Epithelial cell of alveolus of lung (primary cell): ENCODE measurements around the gene C3. TPM values are rescaled to one million over a fixed set of nuclear protein-coding genes. Genes with fewer than 3 reads are reported as not detected.

Experiments
- total RNA-seq: library from RNA; depleted of rRNA; stranded (reverse); fragments of >200 nt; gene quantifications from 2 replicates; pipeline ENCODE4 v1.2.1, GENCODE V29; 2015

C3 gene
- 45.8 and 56.1 TPM in 2 replicates for total RNA-seq

DNA sequence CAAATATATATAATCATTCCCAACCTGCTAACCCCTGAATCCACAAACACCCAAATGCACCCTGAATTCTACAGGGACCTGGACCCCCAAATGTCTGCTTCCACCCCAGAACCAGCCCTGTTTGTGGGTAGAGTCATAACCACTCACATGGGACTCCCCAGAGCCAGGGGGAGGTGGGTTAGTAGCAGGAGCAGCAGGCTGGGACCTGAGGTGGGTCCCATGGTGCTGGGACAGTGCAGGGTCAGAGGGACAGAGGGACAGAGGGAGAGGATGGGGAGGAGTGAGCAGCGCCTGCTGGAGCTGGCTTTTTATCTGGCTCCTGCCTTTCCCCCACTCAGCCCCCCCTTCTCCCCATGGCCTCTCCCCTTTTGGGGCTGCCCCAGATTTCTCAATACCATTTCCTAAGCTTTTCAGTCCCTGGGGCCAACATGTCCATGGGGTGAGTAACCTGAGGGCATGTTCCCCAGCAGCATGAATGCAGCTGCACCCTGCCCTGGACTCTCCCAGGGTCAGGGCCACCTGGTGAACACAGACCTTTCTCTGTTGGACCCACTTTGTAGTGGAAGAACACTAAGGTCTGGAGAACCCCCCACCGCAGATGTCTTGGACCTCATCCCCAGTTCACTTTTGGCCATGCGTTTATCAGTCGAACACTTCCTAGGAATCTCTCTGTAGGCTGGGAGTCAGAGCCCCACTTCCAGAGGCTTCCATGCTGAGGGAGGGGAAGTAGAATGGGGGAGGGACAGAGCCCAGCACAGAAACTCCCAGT, at the start of gene C3:
Gene C3, minus strand, starts transcription at position 282 of the 769 bp plus-strand sequence. Its CDS starts 61 bp downstream, at position 221.

DNA sequence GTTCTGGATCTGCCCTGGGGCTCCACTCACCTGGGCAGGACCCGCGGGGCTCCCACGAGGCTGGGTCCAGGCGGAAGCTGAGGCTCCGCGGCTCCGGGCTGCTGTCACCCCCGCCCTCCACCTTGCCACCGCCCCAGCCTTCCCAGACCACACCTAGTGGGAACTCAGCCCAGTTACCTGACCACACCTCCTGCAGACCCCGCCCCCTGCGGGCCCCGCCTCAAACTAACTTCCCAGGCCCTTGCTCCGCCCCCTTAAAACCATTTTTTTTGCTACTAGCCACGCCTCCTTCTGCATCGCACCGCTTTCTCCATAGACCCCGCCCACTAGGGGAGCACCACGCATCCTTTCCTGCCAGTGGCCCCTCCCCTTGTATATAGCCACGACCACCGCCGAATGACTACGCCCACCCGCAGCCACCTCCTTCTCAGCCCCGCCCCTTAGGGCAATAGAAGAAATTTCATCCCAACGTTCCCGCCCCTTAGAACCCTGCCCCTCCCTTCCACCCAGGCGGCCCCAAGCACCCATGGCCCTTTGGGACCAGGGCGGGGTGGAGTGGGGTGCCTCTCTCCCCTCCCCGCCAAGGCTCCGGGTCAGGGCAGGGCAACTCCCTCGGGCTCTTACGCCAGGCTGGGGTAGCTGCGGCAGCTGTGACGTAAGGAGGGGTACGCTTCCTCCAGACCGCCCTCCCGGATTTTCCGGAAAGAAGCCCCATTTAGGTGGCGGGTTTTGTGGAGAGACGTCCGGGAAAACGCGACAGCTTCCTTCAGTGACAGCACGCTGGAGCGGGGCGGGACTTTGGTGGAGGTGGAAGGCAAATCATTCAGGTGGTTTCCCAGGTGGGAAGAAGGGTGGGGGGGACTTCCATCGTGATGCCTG, 47.1 kb upstream of the C3 start, which contains the start of gene SH2D3A:
Gene SH2D3A, minus strand, starts transcription at position 79 of the 879 bp plus-strand sequence. CDS start 3,687 bp downstream, outside the sequence.

DNA sequence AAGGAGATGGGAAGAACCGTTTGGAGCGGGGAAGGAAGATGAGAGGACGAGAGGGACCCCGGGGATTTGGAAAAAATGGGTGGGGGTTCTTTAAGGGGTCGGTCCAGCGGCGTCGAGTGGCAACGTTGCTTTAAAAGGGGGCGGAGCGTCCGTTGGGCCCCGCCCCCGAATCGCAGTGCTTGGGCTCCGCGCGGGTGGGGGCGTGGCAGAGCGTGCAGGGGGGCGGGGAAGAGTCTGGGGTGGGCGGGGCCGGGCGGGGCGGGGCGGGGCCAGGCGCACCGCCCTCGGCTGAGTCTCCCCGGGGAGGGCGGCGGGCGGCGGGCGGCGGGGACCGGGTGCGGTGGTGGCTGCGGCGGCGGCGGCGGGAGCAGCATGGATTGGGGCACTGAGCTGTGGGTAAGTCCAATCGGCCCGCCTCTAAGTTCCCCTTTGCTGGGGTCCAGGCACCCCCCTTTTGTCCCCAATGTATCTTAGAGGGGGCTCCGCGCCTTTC, 19.0 kb upstream of the C3 start, which contains the start of gene TRIP10:
Gene TRIP10, plus strand, starts transcription at position 291 of the 493 bp plus-strand sequence. Its CDS starts 82 bp downstream, at position 373.

DNA sequence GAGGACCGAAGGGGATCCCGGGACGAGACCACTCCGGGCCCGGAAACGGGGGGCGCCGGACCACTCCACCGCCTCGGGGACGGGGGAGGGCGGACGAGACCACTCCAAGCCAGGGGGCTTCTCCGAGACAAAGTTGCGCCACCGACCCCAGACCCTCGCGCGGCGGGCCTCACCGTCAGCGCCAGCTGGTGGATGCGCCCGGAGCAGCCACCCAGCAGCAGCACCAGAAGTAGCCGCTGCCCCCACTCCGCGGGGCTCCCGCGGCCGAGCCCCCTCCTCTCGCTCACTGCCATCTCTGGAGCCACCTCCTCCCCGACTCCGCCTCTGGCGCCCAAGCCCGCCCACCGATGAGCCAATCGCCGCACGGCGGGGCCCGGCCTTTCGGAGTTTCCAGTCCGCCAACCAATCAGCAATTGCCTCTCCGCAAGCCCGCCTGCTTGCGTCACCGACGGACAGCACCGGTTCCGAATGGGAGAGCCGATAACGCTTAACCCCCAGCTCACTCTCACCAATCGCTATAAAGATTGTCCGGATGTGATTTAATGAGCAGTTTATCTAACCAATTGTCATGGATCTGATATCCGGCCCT, 16.9 kb upstream of the C3 start, which contains the start of gene GPR108:
Gene GPR108, minus strand, starts transcription at position 297 of the 589 bp plus-strand sequence. Its CDS starts 4 bp downstream, at position 293.

Other genes with a start within 250 kb of the C3 start
- gene DENND1C, start 238.9 kb downstream of the C3 start, total RNA-seq = not detected in 2 replicates
- gene TUBB4A, start 218.3 kb downstream of the C3 start, total RNA-seq = not detected in 2 replicates
- 1.3 TPM in 1 of 2 replicates, not detected in the other for gene TNFSF9, start 189.6 kb downstream of the C3 start, total RNA-seq
- not detected in 2 replicates for gene CD70, start 129.5 kb downstream of the C3 start, total RNA-seq
- not detected in 2 replicates for gene TNFSF14, start 50.5 kb downstream of the C3 start, total RNA-seq
- 36.1 and 54.3 TPM in 2 replicates for gene GPR108, start 16.9 kb upstream of the C3 start, total RNA-seq
- gene TRIP10, start 19.0 kb upstream of the C3 start, total RNA-seq = 50.2 and 73.9 TPM in 2 replicates
- 4.5 TPM in 1 of 2 replicates, not detected in the other for gene SH2D3A, start 46.8 kb upstream of the C3 start, total RNA-seq
- gene VAV1, start 52.1 kb upstream of the C3 start, total RNA-seq = 1.0 TPM in 1 of 2 replicates, not detected in the other
- not detected in 2 replicates for gene ADGRE1, start 166.9 kb upstream of the C3 start, total RNA-seq